Limb (tissue), 2 donors: Measurements from ENCODE around the gene CTSH.
"Not testable (repeated sequence)": the region's sequence is repeated elsewhere in the genome, so short reads cannot be mapped to it uniquely, and the experiment has no call there.

ENCODE experiments used
- DNase-seq, 2 donors: peaks; one replicate each; pipeline ENCODE4 v3.0.0-alpha.2; 2016; ENCODE audit errors: extremely low spot score in 2 of 2

The CTSH gene

GRCh38 chr15:78942741-78943140 lies 2.1 kb downstream of the CTSH start:
- no peak for DNase-seq

- no peak for DNase-seq
Observed at GRCh38 chr15:78938658-78939488, 6.0 kb downstream of the CTSH start.

DNA sequence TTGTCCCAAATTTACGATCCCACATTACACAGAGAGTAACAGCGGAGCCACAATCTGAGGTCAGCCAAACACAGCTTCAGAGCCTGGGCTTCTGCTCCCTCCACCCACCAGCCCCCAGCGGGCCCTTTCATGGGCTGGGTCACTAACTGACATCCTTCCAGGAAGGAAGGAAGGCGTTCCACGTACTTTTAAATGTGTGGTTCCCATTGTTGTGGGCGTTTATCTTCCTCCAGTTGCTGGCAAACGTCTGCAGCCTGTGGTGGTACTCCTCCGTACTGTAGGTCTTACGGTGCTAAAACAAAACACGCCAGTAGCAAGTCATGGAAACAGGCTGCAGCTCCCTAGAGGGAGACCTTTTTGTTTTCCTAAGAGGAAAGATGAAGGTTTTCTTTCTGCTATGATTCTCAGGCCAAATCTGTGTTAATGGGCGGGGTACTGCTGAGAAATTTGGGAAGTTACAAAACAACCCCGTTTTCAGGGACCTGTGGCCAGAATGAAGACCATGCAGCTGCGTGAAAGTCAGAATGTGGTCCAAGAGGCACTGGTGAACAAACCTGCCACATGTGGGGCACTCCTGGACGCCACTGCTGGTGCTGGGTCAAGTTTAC lies 7.6 kb downstream of the CTSH start:
- DNase-seq, result no peak

- no peak for DNase-seq
Observed at GRCh38 chr15:78934655-78935023, 10.2 kb downstream of the CTSH start.

- DNase-seq, result peak; percentile 67 to 84
Observed at GRCh38 chr15:78933823-78934654, 10.8 kb downstream of the CTSH start.

GRCh38 chr15:78933187-78933822 lies 11.5 kb downstream of the CTSH start:
- DNase-seq, result no peak

- DNase-seq, result no peak
Observed at GRCh38 chr15:78932258-78932808, 12.5 kb downstream of the CTSH start.

DNA sequence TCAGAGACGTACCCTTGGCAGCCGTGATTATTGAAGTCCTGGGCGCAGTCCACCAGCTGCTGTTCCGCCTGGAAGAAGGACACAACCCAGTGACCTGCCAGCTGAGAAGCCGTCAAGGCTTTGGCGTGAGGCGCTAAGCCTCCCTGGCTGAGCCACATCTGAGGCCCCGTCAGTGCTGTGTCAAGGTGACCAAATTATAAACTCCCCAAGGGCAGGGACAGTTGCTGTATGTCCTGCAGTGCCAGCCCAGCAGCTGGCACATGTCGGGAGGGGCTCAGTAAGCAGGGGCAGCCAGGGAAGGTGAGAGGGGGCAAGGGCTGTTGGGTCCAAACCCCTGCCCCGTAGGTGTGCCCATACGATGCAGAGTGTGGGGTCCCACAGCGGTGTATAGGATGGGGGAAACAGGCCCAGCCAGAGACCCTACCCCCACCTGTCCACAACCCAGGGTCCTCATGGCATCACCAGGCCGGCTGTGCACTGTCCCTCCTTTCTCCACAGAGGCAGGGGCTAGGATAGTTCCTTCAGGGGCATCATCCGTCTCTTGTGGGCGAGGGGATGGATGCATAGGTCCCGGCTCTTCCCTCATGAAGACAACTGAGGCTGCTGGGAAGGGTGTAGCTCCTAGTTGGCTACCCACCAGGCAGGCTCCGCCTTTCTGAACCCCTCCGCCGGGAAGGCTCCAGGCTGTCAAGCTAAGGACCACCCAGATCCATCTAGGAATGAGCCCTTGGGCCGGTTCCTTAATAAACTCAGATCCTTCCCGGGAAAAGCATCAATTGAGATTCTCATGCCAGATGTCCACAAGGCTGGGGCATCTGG lies 13.2 kb downstream of the CTSH start:
- no peak for DNase-seq

- peak in 1 of 2 donors; percentile 34 for DNase-seq
Observed at GRCh38 chr15:78930577-78931388, 14.1 kb downstream of the CTSH start.

GRCh38 chr15:78929536-78930264 lies 15.1 kb downstream of the CTSH start:
- no peak for DNase-seq

DNA sequence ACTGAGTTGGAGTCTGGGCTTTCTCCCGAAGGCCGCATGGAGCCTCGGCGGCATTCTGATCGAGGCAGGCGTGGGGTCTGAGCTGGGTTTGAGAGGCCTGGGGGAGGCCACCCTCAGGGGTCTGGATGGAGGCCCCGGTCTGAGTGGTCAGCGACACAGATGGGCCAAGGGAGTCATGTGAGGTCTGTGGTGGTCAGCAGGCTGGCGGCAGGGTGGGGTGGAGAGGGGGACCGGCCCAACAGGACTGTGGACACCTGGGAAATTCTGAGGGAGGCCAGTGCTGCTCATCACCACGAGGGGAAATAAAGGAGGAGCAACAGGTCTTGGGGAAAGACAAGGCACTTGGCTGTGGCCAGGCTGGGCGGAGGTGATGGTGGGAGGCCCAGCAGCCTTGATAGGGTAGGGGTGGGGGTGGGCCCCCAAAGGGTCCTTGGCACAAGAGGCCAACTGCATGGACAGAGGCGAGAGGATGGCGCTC lies 16.2 kb downstream of the CTSH start:
- DNase-seq, result no peak

GRCh38 chr15:78928176-78928575 lies 16.7 kb downstream of the CTSH start:
- not testable (repeated sequence) for DNase-seq

DNA sequence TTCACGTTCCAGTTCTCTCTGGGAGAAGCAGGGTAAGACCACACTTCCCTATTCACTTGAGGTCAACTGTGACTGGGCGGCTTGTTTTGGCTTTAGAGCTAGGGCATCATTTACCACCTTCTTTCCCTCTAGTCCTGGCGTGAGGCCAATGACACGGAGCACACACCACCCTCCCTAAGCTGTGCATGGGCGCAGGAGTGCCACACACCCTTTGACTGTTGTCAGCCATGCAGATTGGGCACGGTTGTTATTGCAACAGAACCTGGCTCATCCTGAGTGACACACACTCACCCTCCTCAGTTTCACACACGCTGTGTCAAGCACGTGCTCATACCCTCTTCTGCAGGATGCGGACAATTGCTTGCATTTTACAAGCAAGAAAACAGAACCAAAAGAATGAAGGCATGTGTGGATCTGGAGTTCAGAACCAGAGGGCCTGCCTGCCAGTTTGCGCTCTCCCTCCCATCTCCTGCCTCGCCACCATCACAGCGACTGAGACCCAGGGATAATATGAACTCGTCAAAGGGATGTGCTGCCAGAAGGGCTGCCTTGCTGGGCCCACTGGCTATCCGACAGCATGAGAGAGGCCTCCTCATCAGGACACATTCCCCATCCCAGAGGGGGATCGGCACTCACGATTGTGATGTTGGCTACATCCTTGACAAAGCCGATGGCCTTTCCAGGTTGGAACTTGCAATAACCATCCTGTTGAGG lies 17.6 kb downstream of the CTSH start:
- no peak for DNase-seq

GRCh38 chr15:78925956-78926743 lies 18.7 kb downstream of the CTSH start:
- DNase-seq, result no peak

DNA sequence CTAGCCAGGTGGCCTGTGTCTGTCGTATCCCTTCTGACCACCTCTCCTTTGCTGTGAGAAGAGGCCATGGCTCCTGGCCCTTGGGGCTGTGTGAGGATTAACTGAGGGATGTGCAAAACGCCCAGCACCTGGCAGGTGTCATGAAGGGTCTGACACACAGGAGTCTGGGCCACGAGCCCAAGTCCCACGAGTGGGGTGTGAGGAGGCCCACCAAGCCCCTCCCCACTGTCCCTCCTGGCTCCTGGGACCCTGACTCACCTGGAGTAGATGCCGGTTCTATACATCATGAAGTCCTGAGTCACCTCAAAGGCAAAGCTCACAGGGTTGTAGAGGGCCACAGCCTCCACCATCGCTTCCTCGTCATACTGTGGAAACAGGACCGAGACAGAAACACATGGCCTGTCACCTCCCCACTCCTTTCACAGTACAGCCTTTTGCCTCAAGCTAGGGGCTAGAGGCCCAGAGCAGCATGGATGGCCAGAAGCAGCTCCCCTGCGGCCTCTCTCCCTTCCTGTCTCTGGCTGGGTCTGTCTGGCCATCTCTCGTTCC lies 19.7 kb downstream of the CTSH start:
- no peak for DNase-seq

DNA sequence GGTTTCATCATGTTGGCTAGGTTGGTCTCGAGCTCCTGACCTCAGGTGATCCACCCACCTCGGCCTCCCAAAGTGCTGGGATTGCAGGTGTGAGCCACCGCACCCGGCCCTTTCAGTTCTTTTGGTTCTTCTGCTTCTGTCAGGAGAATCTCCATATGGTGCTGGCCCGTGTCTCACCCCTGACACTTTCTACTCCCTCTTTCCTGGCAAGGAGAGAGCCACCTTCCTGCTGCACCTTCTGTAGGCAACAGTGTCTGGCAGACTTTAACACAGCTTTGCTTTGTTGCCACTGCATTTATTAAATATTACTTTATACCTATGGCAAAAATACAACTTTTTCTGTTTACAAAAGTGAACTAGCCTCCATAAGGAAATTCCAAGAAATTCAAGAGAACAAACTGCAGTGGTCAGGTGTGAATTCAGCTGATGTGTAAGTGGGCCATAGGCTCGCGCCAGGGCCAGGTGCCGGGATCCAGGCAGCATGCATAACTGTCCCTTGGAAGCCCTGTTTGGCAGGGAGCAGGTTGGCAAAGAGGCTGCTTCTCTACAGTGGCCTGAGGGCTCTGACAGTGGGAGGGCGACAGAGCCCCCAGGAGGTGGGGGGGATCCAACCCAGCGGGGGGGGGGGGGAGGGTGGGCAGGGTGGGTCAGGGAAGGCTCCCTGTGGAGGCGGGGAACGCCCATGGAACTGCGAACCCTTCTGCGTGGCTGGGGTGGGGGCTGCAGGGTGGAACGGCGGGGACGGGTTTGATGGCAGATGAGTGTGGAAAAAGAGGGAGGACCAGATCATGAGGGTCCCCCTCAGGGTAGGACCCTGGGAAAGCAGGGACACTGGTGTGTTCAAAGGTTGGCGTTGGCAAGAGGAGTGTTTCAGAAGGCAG lies 21.1 kb downstream of the CTSH start:
- no peak for DNase-seq
